ENCODE measurements around the gene SEMA3A. TPM values are rescaled to one million over a fixed set of nuclear protein-coding genes. Genes with fewer than 3 reads are reported as not detected.

SEMA3A gene
- total RNA-seq, 1 experiment from 2014 or later, result 10.2 TPM

- no peak for DNase-seq (ENCODE audit: low read depth)
- in situ Hi-C loops (cut with HindIII; ENCODE audit: low pct_unique_long_range_greater_than_20kb, low sequenced_read_pairs), result no loop called here
Measured at GRCh38 chr7:83930262-83930661, 264.3 kb downstream of the SEMA3A start.

GRCh38 chr7:83925860-83926259 is 268.7 kb downstream of the SEMA3A start:
- in situ Hi-C loops (cut with HindIII; ENCODE audit: low pct_unique_long_range_greater_than_20kb, low sequenced_read_pairs), result no loop called here
- DNase-seq (ENCODE audit: low read depth), result no peak

GRCh38 chr7:83921941-83922607 is 272.5 kb downstream of the SEMA3A start:
- in situ Hi-C loops (cut with HindIII; ENCODE audit: low pct_unique_long_range_greater_than_20kb, low sequenced_read_pairs), result no loop called here
- DNase-seq (ENCODE audit: low read depth), result no peak

GRCh38 chr7:83921271-83921940 is 273.2 kb downstream of the SEMA3A start:
- in situ Hi-C loops (cut with HindIII; ENCODE audit: low pct_unique_long_range_greater_than_20kb, low sequenced_read_pairs), result no loop called here

GRCh38 chr7:83918142-83918541 is 276.4 kb downstream of the SEMA3A start:
- in situ Hi-C loops (cut with HindIII; ENCODE audit: low pct_unique_long_range_greater_than_20kb, low sequenced_read_pairs), result no loop called here
- DNase-seq (ENCODE audit: low read depth), result no peak

More at GRCh38 chr7:83921271-83921940, 273.2 kb downstream of the SEMA3A start:
- DNase-seq (ENCODE audit: low read depth), result no peak

- DNase-seq (ENCODE audit: low read depth), result no peak
- in situ Hi-C loops (cut with HindIII; ENCODE audit: low pct_unique_long_range_greater_than_20kb, low sequenced_read_pairs), result no loop called here
Measured at GRCh38 chr7:83913174-83913573, 281.4 kb downstream of the SEMA3A start.

- in situ Hi-C loops (cut with HindIII; ENCODE audit: low pct_unique_long_range_greater_than_20kb, low sequenced_read_pairs), result no loop called here
- no peak for DNase-seq (ENCODE audit: low read depth)
Measured at GRCh38 chr7:83908526-83908925, 286.1 kb downstream of the SEMA3A start.
